ENCODE measurements around the gene SLC2A6. TPM values are rescaled to one million over a fixed set of nuclear protein-coding genes. Genes with fewer than 3 reads are reported as not detected.

Gene SLC2A6
- total RNA-seq, 1 donor from 2014 or later, result 8.7 TPM

GRCh38 chr9:133448487-133448972, 30.4 kb downstream of the SLC2A6 start:
- Histone ChIP-seq H3K36me3 (no peaks in the 10 kb centered on the region), H3K27me3 (no peaks in the 10 kb centered on the region), H3K9me3 (no peaks in the 10 kb centered on the region), H3K4me1 (no peaks in the 10 kb centered on the region), H3K27ac (no peak overlapping the region), H3K4me3 (no peak overlapping the region)
- intact Hi-C loops (cut with DNase I), result no loop called here
- TF ChIP-seq CTCF (IDR thresholded peaks at IDR 0.05), result no peak
- DNase-seq (ENCODE audit: low spot score in 2 of 2), result no peak

- TF ChIP-seq CTCF (IDR thresholded peaks at IDR 0.05), result no peak
- no peaks in the 10 kb centered on the region for H3K36me3 ChIP-seq
- intact Hi-C loops (cut with DNase I), result no loop called here
- H3K27ac ChIP-seq, result no peak overlapping the region
- H3K27me3 ChIP-seq, result no peaks in the 10 kb centered on the region
- H3K4me1 ChIP-seq, result no peaks in the 10 kb centered on the region
- DNase-seq (ENCODE audit: low spot score in 2 of 2), result no peak
- no peaks in the 10 kb centered on the region for H3K9me3 ChIP-seq
- no peak overlapping the region for H3K4me3 ChIP-seq
Measured at GRCh38 chr9:133445293-133445969, 33.5 kb downstream of the SLC2A6 start.

GRCh38 chr9:133443982-133444381, 34.9 kb downstream of the SLC2A6 start:
- no peak for TF ChIP-seq CTCF (IDR thresholded peaks at IDR 0.05)
- H3K27me3 ChIP-seq, result no peaks in the 10 kb centered on the region
- no peaks in the 10 kb centered on the region for H3K36me3 ChIP-seq
- no peak for DNase-seq (ENCODE audit: low spot score in 2 of 2)
- no peaks in the 10 kb centered on the region for H3K9me3 ChIP-seq
- no peak overlapping the region for H3K27ac ChIP-seq
- H3K4me1 ChIP-seq, result no peaks in the 10 kb centered on the region
- intact Hi-C loops (cut with DNase I), result no loop called here
- H3K4me3 ChIP-seq, result no peak overlapping the region

- no peaks in the 10 kb centered on the region for H3K4me1 ChIP-seq
- H3K36me3 ChIP-seq, result no peaks in the 10 kb centered on the region
- no peak overlapping the region for H3K27ac ChIP-seq
- DNase-seq (ENCODE audit: low spot score in 2 of 2), result no peak
- no peak for TF ChIP-seq CTCF (IDR thresholded peaks at IDR 0.05)
- no peak overlapping the region for H3K4me3 ChIP-seq
- intact Hi-C loops (cut with DNase I), result no loop called here
- no peaks in the 10 kb centered on the region for H3K9me3 ChIP-seq
- H3K27me3 ChIP-seq, result no peaks in the 10 kb centered on the region
Measured at GRCh38 chr9:133443248-133443647, 35.7 kb downstream of the SLC2A6 start.

GRCh38 chr9:133441571-133441970, 37.3 kb downstream of the SLC2A6 start:
- H3K4me3 ChIP-seq, result no peak overlapping the region
- intact Hi-C loops (cut with DNase I), result no loop called here
- no peak for TF ChIP-seq CTCF (IDR thresholded peaks at IDR 0.05)

More at GRCh38 chr9:133441571-133441970, 37.3 kb downstream of the SLC2A6 start:
- no peaks in the 10 kb centered on the region for H3K27me3 ChIP-seq
- H3K36me3 ChIP-seq, result no peaks in the 10 kb centered on the region
- no peak for DNase-seq (ENCODE audit: low spot score in 2 of 2)
- H3K27ac ChIP-seq, result no peak overlapping the region
- H3K9me3 ChIP-seq, result no peaks in the 10 kb centered on the region
- H3K4me1 ChIP-seq, result no peaks in the 10 kb centered on the region
